SK-N-SH treated with all-trans-retinoic acid at 6 μM for 48 hours (cell line): Measurements from ENCODE around the gene AQP10.
"Not testable (repeated sequence)": the region's sequence is repeated elsewhere in the genome, so short reads cannot be mapped to it uniquely, and the experiment has no call there.

Experiments
- ATAC-seq: fragments of 200-7000 bp; cut with Tn5 transposase; 3 replicates; pipeline ENCODE4 v1.9.1; 2020; ENCODE audit warnings: mild to moderate bottlenecking, moderate library complexity
- ARNTL ChIP-seq: fragments of 450-650 bp; formaldehyde crosslinking; IDR thresholded peaks from 2 replicates; pipeline ENCODE4 v1.5.0; 2020; ENCODE audit warnings: low read depth, mild to moderate bottlenecking, moderate library complexity, borderline replicate concordance
- BACH2 ChIP-seq: fragments of 250-450 bp; sonication (Bioruptor Pico); IDR thresholded peaks from 2 replicates; pipeline ENCODE4 v1.9.0; 2021; ENCODE audit warnings: mild to moderate bottlenecking, borderline replicate concordance
- CREB5 ChIP-seq: fragments of 250-450 bp; sonication (Bioruptor Pico); IDR thresholded peaks from 2 replicates; pipeline ENCODE4 v1.5.1; 2020; ENCODE audit warnings: low read depth, mild to moderate bottlenecking, moderate library complexity
- CSDC2 ChIP-seq: fragments of 250-450 bp; sonication (Bioruptor Pico); IDR thresholded peaks from 2 replicates; pipeline ENCODE4 v1.5.0; 2020; ENCODE audit warnings: mild to moderate bottlenecking, moderate library complexity
- CSRNP3 ChIP-seq: fragments of 250-450 bp; sonication (Bioruptor Pico); IDR thresholded peaks from 2 replicates; pipeline ENCODE4 v1.5.1; 2021; ENCODE audit warnings: mild to moderate bottlenecking, moderate library complexity
- ESRRG ChIP-seq: fragments of 250-450 bp; sonication (Bioruptor Pico); IDR thresholded peaks from 2 replicates; pipeline ENCODE4 v1.6.1; 2021; ENCODE audit warnings: mild to moderate bottlenecking
- OSR1 ChIP-seq: fragments of 250-450 bp; sonication (Bioruptor Pico); IDR thresholded peaks from 2 replicates; pipeline ENCODE4 v1.8.0; 2022; ENCODE audit warnings: moderate library complexity, mild to moderate bottlenecking, inconsistent platforms
- PATZ1 ChIP-seq: fragments of 250-450 bp; sonication (Bioruptor Pico); IDR thresholded peaks from 2 replicates; pipeline ENCODE4 v1.8.0; 2020; ENCODE audit warnings: mild to moderate bottlenecking, moderate library complexity, borderline replicate concordance
- POU6F1 ChIP-seq: fragments of 250-450 bp; sonication (Bioruptor Pico); IDR thresholded peaks from 2 replicates; pipeline ENCODE4 v1.8.0; 2021; ENCODE audit warnings: low read depth, mild to moderate bottlenecking, moderate library complexity, borderline replicate concordance
- PPARA ChIP-seq: fragments of 250-450 bp; sonication (Bioruptor Pico); IDR thresholded peaks from 2 replicates; pipeline ENCODE4 v1.5.0; 2020; ENCODE audit warnings: mild to moderate bottlenecking, borderline replicate concordance
- RARB ChIP-seq: fragments of 250-450 bp; sonication (Bioruptor Pico); IDR thresholded peaks from 2 replicates; pipeline ENCODE4 v1.8.0; 2021; ENCODE audit warnings: mild to moderate bottlenecking, moderate library complexity
- SNAI2 ChIP-seq: fragments of 250-450 bp; sonication (Bioruptor Pico); IDR thresholded peaks from 2 replicates; pipeline ENCODE4 v1.5.0; 2020; ENCODE audit warnings: mild to moderate bottlenecking, moderate library complexity
- TCF4 ChIP-seq: fragments of 250-450 bp; sonication (Bioruptor Pico); IDR thresholded peaks from 2 replicates; pipeline ENCODE4 v1.8.0; 2021; ENCODE audit warnings: mild to moderate bottlenecking, moderate library complexity, borderline replicate concordance
- TOX ChIP-seq: fragments of 250-450 bp; sonication (Bioruptor Pico); IDR thresholded peaks from 2 replicates; pipeline ENCODE4 v1.8.0; 2021; ENCODE audit warnings: mild to moderate bottlenecking, moderate library complexity, borderline replicate concordance
- TSHZ2 ChIP-seq: fragments of 250-450 bp; sonication (Bioruptor Pico); IDR thresholded peaks from 2 replicates; pipeline ENCODE4 v1.5.0; 2020; ENCODE audit warnings: mild to moderate bottlenecking, moderate library complexity
- ZFP3 ChIP-seq: fragments of 250-450 bp; sonication (Bioruptor Pico); IDR thresholded peaks from 2 replicates; pipeline ENCODE4 v1.5.0; 2020; ENCODE audit warnings: mild to moderate bottlenecking, moderate library complexity
- ZFP30 ChIP-seq: fragments of 450-650 bp; formaldehyde crosslinking; IDR thresholded peaks from 2 replicates; pipeline ENCODE4 v1.5.0; 2022; ENCODE audit warnings: mild to moderate bottlenecking, moderate library complexity
- ZNF565 ChIP-seq: fragments of 450-650 bp; formaldehyde crosslinking; conservative IDR thresholded peaks from 2 replicates; pipeline ENCODE4 v1.5.0; 2020; ENCODE audit warnings: low read depth, mild to moderate bottlenecking, moderate library complexity
- ZNF70 ChIP-seq: fragments of 450-650 bp; formaldehyde crosslinking; IDR thresholded peaks from 2 replicates; pipeline ENCODE4 v1.5.0; 2020; ENCODE audit warnings: mild to moderate bottlenecking, moderate library complexity
- ZNF8 ChIP-seq: fragments of 450-650 bp; formaldehyde crosslinking; IDR thresholded peaks from 2 replicates; pipeline ENCODE4 v1.5.0; 2020; ENCODE audit warnings: mild to moderate bottlenecking, moderate library complexity

AQP10 gene

GRCh38 chr1:154306151-154306550, 14.7 kb upstream of the AQP10 start:
- no peak for TF ChIP-seq ARNTL (CRISPR knock-in tag)
- no peak for TF ChIP-seq PATZ1 (CRISPR knock-in tag)
- TF ChIP-seq ZNF565: no peak
- no peak for TF ChIP-seq ZNF8 (CRISPR knock-in tag)
- TF ChIP-seq BACH2 (CRISPR knock-in tag): no peak
- no peak for TF ChIP-seq CREB5
- TF ChIP-seq ZFP30 (CRISPR knock-in tag): no peak
- TF ChIP-seq TOX (CRISPR knock-in tag): no peak
- no peak for TF ChIP-seq TCF4 (CRISPR knock-in tag)
- no peak for TF ChIP-seq ESRRG (CRISPR knock-in tag)
- no peak for TF ChIP-seq CSDC2
- TF ChIP-seq, all 23 proteins: peak for 0
- ATAC-seq: no peak

- not testable (repeated sequence) for ATAC-seq
Observed at GRCh38 chr1:154307670-154308270, 13.1 kb upstream of the AQP10 start.

- not testable (repeated sequence) for ATAC-seq
Observed at GRCh38 chr1:154309136-154309535, 11.8 kb upstream of the AQP10 start.

GRCh38 chr1:154312229-154313065, 8.4 kb upstream of the AQP10 start:
- ATAC-seq: not testable (repeated sequence)

GRCh38 chr1:154313066-154313356, 7.9 kb upstream of the AQP10 start:
- no peak for ATAC-seq
- no peak for TF ChIP-seq ZNF70 (CRISPR knock-in tag)
- TF ChIP-seq PATZ1 (CRISPR knock-in tag): no peak
- TF ChIP-seq CREB5: no peak
- TF ChIP-seq PPARA: no peak
- no peak for TF ChIP-seq OSR1 (CRISPR knock-in tag)
- TF ChIP-seq ZNF8 (CRISPR knock-in tag): no peak
- TF ChIP-seq TOX (CRISPR knock-in tag): no peak
- no peak for TF ChIP-seq TSHZ2
- no peak for TF ChIP-seq ARNTL (CRISPR knock-in tag)
- TF ChIP-seq ESRRG (CRISPR knock-in tag): no peak
- TF ChIP-seq ZFP3 (CRISPR knock-in tag): no peak
- TF ChIP-seq SNAI2: no peak
- no peak for TF ChIP-seq RARB (CRISPR knock-in tag)
- TF ChIP-seq CSRNP3 (CRISPR knock-in tag): no peak
- TF ChIP-seq POU6F1 (CRISPR knock-in tag): no peak
- TF ChIP-seq ZFP30 (CRISPR knock-in tag): no peak

GRCh38 chr1:154314226-154314625, 6.7 kb upstream of the AQP10 start:
- ATAC-seq: not testable (repeated sequence)
